Activated CD8-positive, alpha-beta T cell treated with anti-CD3 and anti-CD28 coated beads for 36 hours (primary cell): ENCODE results near the gene TMEM37. TPM values are rescaled to one million over a fixed set of nuclear protein-coding genes. Genes with fewer than 3 reads are reported as not detected.

Source experiments
- ATAC-seq: fragments of 200-7000 bp; cut with Tn5 transposase; one replicate; pipeline ENCODE4 v1.10.0; 2021; ENCODE audit warnings: mild to moderate bottlenecking, moderate library complexity
- CTCF ChIA-PET: fragments of 350-600 bp; sonication (Branson Sonifier 250); formaldehyde crosslinking; loops from one replicate; lab custom pipeline; 2021; ENCODE audit warnings: antibody characterized with exemption; lab: Charles Lee
- POLR2A ChIA-PET: fragments of 350-600 bp; sonication (Branson Sonifier 250); formaldehyde crosslinking; loops from one replicate; lab custom pipeline; 2021; ENCODE audit warnings: antibody characterized with exemption; lab: Charles Lee
- DNase-seq: peaks from one replicate; pipeline ENCODE4 v3.0.0-alpha.2; 2020
- H3K27ac Mint-ChIP-seq: one replicate; pipeline ENCODE4 v1.8.0; 2021; ENCODE audit warnings: mild to moderate bottlenecking, mixed read lengths
- H3K27me3 Mint-ChIP-seq: one replicate; pipeline ENCODE4 v1.8.0; 2021; ENCODE audit warnings: mixed read lengths
- H3K36me3 Mint-ChIP-seq: one replicate; pipeline ENCODE4 v1.8.0; 2021; ENCODE audit warnings: low read depth, mixed read lengths
- H3K4me1 Mint-ChIP-seq: one replicate; pipeline ENCODE4 v1.8.0; 2021; ENCODE audit warnings: low read depth, mixed read lengths
- H3K4me3 Mint-ChIP-seq: one replicate; pipeline ENCODE4 v1.8.0; 2021; ENCODE audit warnings: mild to moderate bottlenecking, moderate library complexity, mixed read lengths
- H3K9me3 Mint-ChIP-seq: one replicate; pipeline ENCODE4 v1.8.0; 2021; ENCODE audit warnings: mixed read lengths
- CTCF ChIP-seq: fragments of 200-600 bp; IDR thresholded peaks from one replicate; pipeline ENCODE4 v1.8.0; 2022; ENCODE audit warnings: antibody characterized with exemption, mild to moderate bottlenecking
- intact Hi-C: fragments of 100-400 bp; cut with micrococcal nuclease; formaldehyde crosslinking; loops from one replicate; pipeline ENCODE4 v1.10.0; 2022
- total RNA-seq, 2 experiments: library from RNA; stranded (reverse); gene quantifications; one replicate each; pipeline ENCODE4 v1.2.3, GENCODE V29; 2021

Gene TMEM37
- total RNA-seq, 2 experiments from 2014 or later, result not detected

GRCh38 chr2:119463136-119463535, 31.5 kb downstream of the TMEM37 start:
- intact Hi-C loops, result no loop called here
- CTCF ChIA-PET, result no interaction called here
- H3K9me3 Mint-ChIP-seq, result no peaks in the 10 kb centered on the region
- ATAC-seq (peak; percentile 58), DNase-seq (no peak)
- no peak for TF ChIP-seq CTCF
- no peaks in the 10 kb centered on the region for H3K36me3 Mint-ChIP-seq
- H3K4me1 Mint-ChIP-seq, result no peaks in the 10 kb centered on the region
- no peak overlapping the region for H3K4me3 Mint-ChIP-seq
- no peaks in the 10 kb centered on the region for H3K27me3 Mint-ChIP-seq
- POLR2A ChIA-PET, result no interaction called here
- no peak overlapping the region for H3K27ac Mint-ChIP-seq

GRCh38 chr2:119463990-119464389, 32.3 kb downstream of the TMEM37 start:
- ChIA-PET CTCF (interaction anchor here (1.1 kb wide), 1 partner anchor 13 kb away, joined by 3 read pairs; no protein-coding TSS in a partner anchor), POLR2A (interaction anchor here (0.5 kb wide), 1 partner anchor 9 kb away, joined by 3 read pairs; no protein-coding TSS in a partner anchor)
- Mint-ChIP-seq H3K4me1 (no peaks in the 10 kb centered on the region), H3K36me3 (no peaks in the 10 kb centered on the region), H3K4me3 (no peak overlapping the region), H3K27me3 (peaks cover 3% of the 10 kb centered on the region), H3K27ac (no peak overlapping the region), H3K9me3 (no peaks in the 10 kb centered on the region)
- ATAC-seq (no peak), DNase-seq (no peak)
- intact Hi-C loops, result no loop called here
- TF ChIP-seq CTCF, result no peak

- ChIA-PET CTCF (interaction anchor here (1.0 to 1.7 kb wide), 2 partner anchors 11 to 58 kb away, joined by 3 to 13 read pairs; no protein-coding TSS in a partner anchor), POLR2A (no interaction called here)
- Mint-ChIP-seq H3K27me3 (peaks cover 3% of the 10 kb centered on the region), H3K9me3 (no peaks in the 10 kb centered on the region), H3K4me1 (no peaks in the 10 kb centered on the region), H3K27ac (no peak overlapping the region), H3K36me3 (no peaks in the 10 kb centered on the region), H3K4me3 (no peak overlapping the region)
- TF ChIP-seq CTCF, result no peak
- no peak for ATAC-seq
- DNase-seq, result no peak
- intact Hi-C loops, result no loop called here
Measured at GRCh38 chr2:119464981-119465380, 33.3 kb downstream of the TMEM37 start.

GRCh38 chr2:119465687-119466086, 34.0 kb downstream of the TMEM37 start:
- TF ChIP-seq CTCF, result no peak
- CTCF ChIA-PET, result interaction anchor here (0.6 to 1.7 kb wide), 3 partner anchors 10 to 1502 kb away, joined by 3 to 13 read pairs (median 3); no protein-coding TSS in a partner anchor
- H3K36me3 Mint-ChIP-seq, result no peaks in the 10 kb centered on the region
- H3K9me3 Mint-ChIP-seq, result no peaks in the 10 kb centered on the region
- POLR2A ChIA-PET, result no interaction called here
- no peak for DNase-seq
- no peaks in the 10 kb centered on the region for H3K4me1 Mint-ChIP-seq
- H3K4me3 Mint-ChIP-seq, result no peak overlapping the region
- H3K27ac Mint-ChIP-seq, result no peak overlapping the region
- intact Hi-C loops, result no loop called here
- peaks cover 3% of the 10 kb centered on the region for H3K27me3 Mint-ChIP-seq
- no peak for ATAC-seq

GRCh38 chr2:119466373-119466772, 34.7 kb downstream of the TMEM37 start:
- Mint-ChIP-seq H3K36me3 (no peaks in the 10 kb centered on the region), H3K4me1 (no peaks in the 10 kb centered on the region), H3K4me3 (no peak overlapping the region), H3K27ac (no peak overlapping the region), H3K27me3 (peaks cover 3% of the 10 kb centered on the region), H3K9me3 (no peaks in the 10 kb centered on the region)
- no peak for TF ChIP-seq CTCF
- ChIA-PET POLR2A (no interaction called here), CTCF (interaction anchor here (0.6 to 1.7 kb wide), 2 partner anchors 10 to 1502 kb away, joined by 3 to 13 read pairs; no protein-coding TSS in a partner anchor)
- ATAC-seq (no peak), DNase-seq (no peak)
- intact Hi-C loops, result no loop called here
